ENCODE measurements around the gene CTNS. TPM values are rescaled to one million over a fixed set of nuclear protein-coding genes. Genes with fewer than 3 reads are reported as not detected.

Gene CTNS
- total RNA-seq, 2 experiments from 2014 or later = 3.3 to 4.9 TPM

- POLR2A ChIA-PET = no interaction called here
- intact Hi-C loops (cut with DNase I, micrococcal nuclease) = loop anchor here in 1 of 2 experiments (10.0 kb wide), 1 partner anchor 816 kb away; no protein-coding TSS in a partner anchor
- Histone ChIP-seq H3K9me3 (ENCODE audit: control insufficient read depth in 1 of 2, insufficient read depth in 1 of 2, low read length in 2 of 2) (no peaks in the 10 kb centered on the region), H3K27me3 (ENCODE audit: control insufficient read depth in 1 of 2, insufficient read depth in 2 of 2, low read length in 2 of 2) (no peaks in the 10 kb centered on the region), H3K4me1 (ENCODE audit: insufficient read depth, low read length) (peaks cover 11% of the 10 kb centered on the region), H3K4me3 (ENCODE audit: low read length) (no peak overlapping the region), H3K36me3 (ENCODE audit: insufficient read depth, low read length) (no peaks in the 10 kb centered on the region), H3K27ac (ENCODE audit: low read depth in 1 of 2, low read length in 2 of 2) (no peak overlapping the region)
- Mint-ChIP-seq H3K4me3 (no peak overlapping the region), H3K9me3 (no peaks in the 10 kb centered on the region), H3K27me3 (no peaks in the 10 kb centered on the region), H3K4me1 (ENCODE audit: low read depth) (peaks cover 10% of the 10 kb centered on the region), H3K27ac (no peak overlapping the region), H3K36me3 (ENCODE audit: low read depth) (peaks cover 11% of the 10 kb centered on the region)
- ATAC-seq (ENCODE audit: poor library complexity) = no peak
- DNase-seq = no peak
- CTCF ChIA-PET = no interaction called here
- TF ChIP-seq, protein P1, sequence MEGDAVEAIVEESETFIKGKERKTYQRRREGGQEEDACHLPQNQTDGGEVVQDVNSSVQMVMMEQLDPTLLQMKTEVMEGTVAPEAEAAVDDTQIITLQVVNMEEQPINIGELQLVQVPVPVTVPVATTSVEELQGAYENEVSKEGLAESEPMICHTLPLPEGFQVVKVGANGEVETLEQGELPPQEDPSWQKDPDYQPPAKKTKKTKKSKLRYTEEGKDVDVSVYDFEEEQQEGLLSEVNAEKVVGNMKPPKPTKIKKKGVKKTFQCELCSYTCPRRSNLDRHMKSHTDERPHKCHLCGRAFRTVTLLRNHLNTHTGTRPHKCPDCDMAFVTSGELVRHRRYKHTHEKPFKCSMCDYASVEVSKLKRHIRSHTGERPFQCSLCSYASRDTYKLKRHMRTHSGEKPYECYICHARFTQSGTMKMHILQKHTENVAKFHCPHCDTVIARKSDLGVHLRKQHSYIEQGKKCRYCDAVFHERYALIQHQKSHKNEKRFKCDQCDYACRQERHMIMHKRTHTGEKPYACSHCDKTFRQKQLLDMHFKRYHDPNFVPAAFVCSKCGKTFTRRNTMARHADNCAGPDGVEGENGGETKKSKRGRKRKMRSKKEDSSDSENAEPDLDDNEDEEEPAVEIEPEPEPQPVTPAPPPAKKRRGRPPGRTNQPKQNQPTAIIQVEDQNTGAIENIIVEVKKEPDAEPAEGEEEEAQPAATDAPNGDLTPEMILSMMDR (IDR thresholded peaks at IDR 0.05) = no peak
Measured at GRCh38 chr17:3641014-3641413, 4.5 kb downstream of the CTNS start.

GRCh38 chr17:3641717-3642486, 5.3 kb downstream of the CTNS start:
- H3K27ac ChIP-seq (ENCODE audit: low read depth in 1 of 2, low read length in 2 of 2) = no peak overlapping the region
- H3K4me3 ChIP-seq (ENCODE audit: low read length) = no peak overlapping the region
- H3K4me1 ChIP-seq (ENCODE audit: insufficient read depth, low read length) = peaks cover 10% of the 10 kb centered on the region
- TF ChIP-seq, protein P1 (IDR thresholded peaks at IDR 0.05) = no peak
- Mint-ChIP-seq H3K27ac (no peak overlapping the region), H3K27me3 (no peaks in the 10 kb centered on the region), H3K36me3 (ENCODE audit: low read depth) (peaks cover 7% of the 10 kb centered on the region), H3K9me3 (no peaks in the 10 kb centered on the region), H3K4me3 (no peak overlapping the region), H3K4me1 (ENCODE audit: low read depth) (peaks cover 10% of the 10 kb centered on the region)
- H3K36me3 ChIP-seq (ENCODE audit: insufficient read depth, low read length) = no peaks in the 10 kb centered on the region
- ChIA-PET POLR2A (no interaction called here), CTCF (no interaction called here)
- intact Hi-C loops (cut with DNase I, micrococcal nuclease) = loop anchor here in 1 of 2 experiments (10.0 kb wide), 1 partner anchor 817 kb away; no protein-coding TSS in a partner anchor
- ATAC-seq (ENCODE audit: poor library complexity) = no peak
- no peaks in the 10 kb centered on the region for H3K9me3 ChIP-seq (ENCODE audit: control insufficient read depth in 1 of 2, insufficient read depth in 1 of 2, low read length in 2 of 2)
- no peak for DNase-seq
- no peaks in the 10 kb centered on the region for H3K27me3 ChIP-seq (ENCODE audit: control insufficient read depth in 1 of 2, insufficient read depth in 2 of 2, low read length in 2 of 2)

DNA sequence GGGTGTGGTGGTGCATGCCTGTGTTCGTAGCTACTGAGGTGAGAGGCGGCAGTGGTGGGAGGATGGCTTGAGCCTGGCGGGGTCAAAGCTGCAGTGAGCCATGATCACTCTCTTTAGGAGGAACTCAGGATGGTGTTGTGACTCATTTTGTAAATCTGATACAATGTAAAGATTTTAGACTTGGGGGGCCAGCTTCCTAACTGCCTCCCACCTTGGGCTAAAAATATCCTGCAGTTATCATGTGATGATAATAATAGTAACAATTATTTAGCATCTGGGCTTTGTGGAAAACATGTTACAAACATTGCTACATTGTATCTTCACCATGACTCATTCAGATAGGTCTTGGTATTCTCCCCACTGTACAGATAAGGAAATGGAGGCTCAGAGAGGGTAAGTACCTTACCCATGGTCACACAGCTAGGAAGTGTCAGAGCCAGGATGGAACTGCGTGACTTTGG, 7.4 kb downstream of the CTNS start:
- H3K4me3 ChIP-seq (ENCODE audit: low read length) = no peak overlapping the region
- no peak overlapping the region for H3K4me3 Mint-ChIP-seq
- H3K36me3 Mint-ChIP-seq (ENCODE audit: low read depth) = peaks cover 4% of the 10 kb centered on the region
- H3K27ac ChIP-seq (ENCODE audit: low read depth in 1 of 2, low read length in 2 of 2) = no peak overlapping the region
- DNase-seq (no peak), ATAC-seq (ENCODE audit: poor library complexity) (no peak)
- H3K9me3 Mint-ChIP-seq = no peaks in the 10 kb centered on the region
- no peaks in the 10 kb centered on the region for H3K27me3 ChIP-seq (ENCODE audit: control insufficient read depth in 1 of 2, insufficient read depth in 2 of 2, low read length in 2 of 2)
- intact Hi-C loops (cut with DNase I, micrococcal nuclease) = loop anchor here in 1 of 2 experiments (2.0 to 10.0 kb wide), 2 partner anchors 595 to 819 kb away; no protein-coding TSS in a partner anchor
- ChIA-PET CTCF (no interaction called here), POLR2A (no interaction called here)
- H3K4me1 Mint-ChIP-seq (ENCODE audit: low read depth) = no peaks in the 10 kb centered on the region
- H3K27ac Mint-ChIP-seq = no peak overlapping the region
- H3K4me1 ChIP-seq (ENCODE audit: insufficient read depth, low read length) = peaks cover 3% of the 10 kb centered on the region
- no peaks in the 10 kb centered on the region for H3K9me3 ChIP-seq (ENCODE audit: control insufficient read depth in 1 of 2, insufficient read depth in 1 of 2, low read length in 2 of 2)
- TF ChIP-seq, protein P1 (IDR thresholded peaks at IDR 0.05) = no peak
- H3K36me3 ChIP-seq (ENCODE audit: insufficient read depth, low read length) = peaks cover 5% of the 10 kb centered on the region
- no peaks in the 10 kb centered on the region for H3K27me3 Mint-ChIP-seq
